Activated CD4-positive, alpha-beta T cell treated with anti-CD3 and anti-CD28 coated beads, Interleukin-2, Interleukin-6, amounts not matched to agents 100 ng/mL and 50 ng/mL, durations not matched to agents 16 hours and 8 hours (primary cell): ENCODE results near the gene ASMTL.
"Not testable (repeated sequence)": the region's sequence is repeated elsewhere in the genome, so short reads cannot be mapped to it uniquely, and the experiment has no call there.

Experiments
- DNase-seq: peaks from one replicate; pipeline ENCODE4 v3.0.0-alpha.2; 2020

Gene ASMTL

GRCh38 chrX:1453951-1454785 lies 1.5 kb upstream of the ASMTL start:
- peak; percentile 94 for DNase-seq

- no peak for DNase-seq
These were observed 680 bp upstream of the ASMTL start for GRCh38 chrX:1453395-1453783.

- no peak for DNase-seq
These were observed 821 bp downstream of the ASMTL start for GRCh38 chrX:1451661-1452515.

- no peak for DNase-seq
These were observed 1.5 kb downstream of the ASMTL start for GRCh38 chrX:1451251-1451660.

GRCh38 chrX:1450361-1451161 lies 2.1 kb downstream of the ASMTL start:
- no peak for DNase-seq

- no peak for DNase-seq
These were observed 2.9 kb downstream of the ASMTL start for GRCh38 chrX:1449823-1450149.

- DNase-seq = no peak
These were observed 3.5 kb downstream of the ASMTL start for GRCh38 chrX:1449036-1449822.

- not testable (repeated sequence) for DNase-seq
These were observed 4.1 kb downstream of the ASMTL start for GRCh38 chrX:1448573-1449001.

- DNase-seq = not testable (repeated sequence)
These were observed 4.6 kb downstream of the ASMTL start for GRCh38 chrX:1447969-1448572.

GRCh38 chrX:1446984-1447968 lies 5.4 kb downstream of the ASMTL start:
- not testable (repeated sequence) for DNase-seq

GRCh38 chrX:1444561-1445500 lies 7.9 kb downstream of the ASMTL start:
- no peak for DNase-seq

GRCh38 chrX:1443496-1444075 lies 9.1 kb downstream of the ASMTL start:
- DNase-seq = no peak

- DNase-seq = no peak
These were observed 9.9 kb downstream of the ASMTL start for GRCh38 chrX:1442724-1443367.

GRCh38 chrX:1442016-1442665 lies 10.6 kb downstream of the ASMTL start:
- no peak for DNase-seq

GRCh38 chrX:1440506-1440905 lies 12.2 kb downstream of the ASMTL start:
- DNase-seq = no peak

- DNase-seq = no peak
These were observed 17.3 kb downstream of the ASMTL start for GRCh38 chrX:1435241-1435895.

GRCh38 chrX:1434871-1435240 lies 17.9 kb downstream of the ASMTL start:
- no peak for DNase-seq
